ENCODE results near the gene JAZF1.

JAZF1 gene

GRCh38 chr7:27804139-27804538 lies 376.5 kb downstream of the JAZF1 start:
- Histone ChIP-seq H3K27ac (no peak overlapping the region), H3K4me3 (ENCODE audit: low read depth, low read length) (no peak overlapping the region), H3K9me3 (ENCODE audit: control insufficient read depth, low read length) (no peaks in the 10 kb centered on the region), H2AFZ (no peak overlapping the region), H3K4me2 (ENCODE audit: low read length) (no peak overlapping the region), H3K4me1 (no peaks in the 10 kb centered on the region), H3K9ac (no peak overlapping the region), H3K79me2 (no peaks in the 10 kb centered on the region), H3K27me3 (ENCODE audit: control insufficient read depth, insufficient read depth, low read length) (no peaks in the 10 kb centered on the region), H3K36me3 (ENCODE audit: control insufficient read depth, insufficient read depth, low read length) (no peaks in the 10 kb centered on the region)
- TF ChIP-seq CTCF (IDR thresholded peaks at IDR 0.05): no peak

GRCh38 chr7:27802999-27803398 lies 377.6 kb downstream of the JAZF1 start:
- H3K4me1 ChIP-seq: no peaks in the 10 kb centered on the region
- H3K36me3 ChIP-seq (ENCODE audit: control insufficient read depth, insufficient read depth, low read length): no peaks in the 10 kb centered on the region
- no peak overlapping the region for H2AFZ ChIP-seq
- no peaks in the 10 kb centered on the region for H3K9me3 ChIP-seq (ENCODE audit: control insufficient read depth, low read length)
- H3K4me3 ChIP-seq (ENCODE audit: low read depth, low read length): no peak overlapping the region
- no peak overlapping the region for H3K9ac ChIP-seq
- TF ChIP-seq CTCF (IDR thresholded peaks at IDR 0.05): no peak
- H3K4me2 ChIP-seq (ENCODE audit: low read length): no peak overlapping the region
- H3K27me3 ChIP-seq (ENCODE audit: control insufficient read depth, insufficient read depth, low read length): no peaks in the 10 kb centered on the region
- H3K79me2 ChIP-seq: no peaks in the 10 kb centered on the region
- H3K27ac ChIP-seq: no peak overlapping the region

- Histone ChIP-seq H3K9me3 (ENCODE audit: control insufficient read depth, low read length) (no peaks in the 10 kb centered on the region), H3K27ac (no peak overlapping the region), H3K4me1 (no peaks in the 10 kb centered on the region), H3K9ac (no peak overlapping the region), H3K27me3 (ENCODE audit: control insufficient read depth, insufficient read depth, low read length) (no peaks in the 10 kb centered on the region), H3K4me2 (ENCODE audit: low read length) (no peak overlapping the region), H2AFZ (no peak overlapping the region), H3K79me2 (no peaks in the 10 kb centered on the region), H3K36me3 (ENCODE audit: control insufficient read depth, insufficient read depth, low read length) (no peaks in the 10 kb centered on the region), H3K4me3 (ENCODE audit: low read depth, low read length) (no peak overlapping the region)
- TF ChIP-seq CTCF (IDR thresholded peaks at IDR 0.05): no peak
Observed at GRCh38 chr7:27799212-27799611, 381.4 kb downstream of the JAZF1 start.

GRCh38 chr7:27795977-27796376 lies 384.6 kb downstream of the JAZF1 start:
- no peak for TF ChIP-seq CTCF (IDR thresholded peaks at IDR 0.05)
- Histone ChIP-seq H3K27me3 (ENCODE audit: control insufficient read depth, insufficient read depth, low read length) (no peaks in the 10 kb centered on the region), H3K9me3 (ENCODE audit: control insufficient read depth, low read length) (no peaks in the 10 kb centered on the region), H3K27ac (no peak overlapping the region), H3K79me2 (no peaks in the 10 kb centered on the region), H3K9ac (no peak overlapping the region), H2AFZ (no peak overlapping the region), H3K4me2 (ENCODE audit: low read length) (no peak overlapping the region), H3K36me3 (ENCODE audit: control insufficient read depth, insufficient read depth, low read length) (no peaks in the 10 kb centered on the region), H3K4me1 (no peaks in the 10 kb centered on the region), H3K4me3 (ENCODE audit: low read depth, low read length) (no peak overlapping the region)

GRCh38 chr7:27793780-27794179 lies 386.8 kb downstream of the JAZF1 start:
- Histone ChIP-seq H3K27me3 (ENCODE audit: control insufficient read depth, insufficient read depth, low read length) (no peaks in the 10 kb centered on the region), H3K4me3 (ENCODE audit: low read depth, low read length) (no peak overlapping the region), H3K9me3 (ENCODE audit: control insufficient read depth, low read length) (no peaks in the 10 kb centered on the region), H3K4me2 (ENCODE audit: low read length) (no peak overlapping the region), H3K4me1 (no peaks in the 10 kb centered on the region), H3K36me3 (ENCODE audit: control insufficient read depth, insufficient read depth, low read length) (no peaks in the 10 kb centered on the region), H3K27ac (no peak overlapping the region), H2AFZ (no peak overlapping the region), H3K9ac (no peak overlapping the region), H3K79me2 (no peaks in the 10 kb centered on the region)
- TF ChIP-seq CTCF (IDR thresholded peaks at IDR 0.05): no peak

Data from parathyroid adenoma (tissue), 2 donors.